Measurements from ENCODE around the gene PACSIN1.
"Not testable (repeated sequence)": the region's sequence is repeated elsewhere in the genome, so short reads cannot be mapped to it uniquely, and the experiment has no call there.

GRCh38 chr6:34486886-34487285, 21.0 kb downstream of the PACSIN1 start:
- TF ChIP-seq SUZ12 (IDR thresholded peaks at IDR 0.05; ENCODE audit: extremely low read depth, insufficient read depth, insufficient read length); YY1 (IDR thresholded peaks at IDR 0.05; ENCODE audit: insufficient read depth, insufficient read length): not testable (repeated sequence)
